Endodermal cell (in vitro differentiated cells): Measurements from ENCODE around the gene ARHGAP1. TPM values are rescaled to one million over a fixed set of nuclear protein-coding genes. Genes with fewer than 3 reads are reported as not detected.

Experiments used
- DNase-seq: peaks from one replicate; pipeline ENCODE4 v3.0.0-alpha.2; 2017
- H3K27ac ChIP-seq: 2 replicates; pipeline ENCODE4 v1.5.1; 2013; ENCODE audit warnings: mild to moderate bottlenecking, low read depth, low read length, moderate library complexity
- H3K27me3 ChIP-seq: 2 replicates; pipeline ENCODE4 v1.6.1; 2013; ENCODE audit warnings: mild to moderate bottlenecking, low read length, moderate library complexity; ENCODE audit not compliant: insufficient read depth, control insufficient read depth, poor library complexity, severe bottlenecking
- H3K36me3 ChIP-seq: 2 replicates; pipeline ENCODE4 v1.7.0; 2013; ENCODE audit warnings: mild to moderate bottlenecking, low read length, moderate library complexity; ENCODE audit not compliant: control insufficient read depth, insufficient read depth
- H3K4me1 ChIP-seq: one replicate; pipeline ENCODE4 v1.7.0; 2013; ENCODE audit warnings: low read length; ENCODE audit not compliant: control insufficient read depth, insufficient read depth
- H3K4me3 ChIP-seq: 2 replicates; pipeline ENCODE4 v1.5.1; 2013; ENCODE audit warnings: mild to moderate bottlenecking, low read length, moderate library complexity
- H3K9ac ChIP-seq: 2 replicates; pipeline ENCODE4 v1.6.1; 2013; ENCODE audit warnings: mild to moderate bottlenecking, low read length, moderate library complexity; ENCODE audit not compliant: poor library complexity, severe bottlenecking; ENCODE audit errors: extremely low read depth
- H3K9me3 ChIP-seq: 2 replicates; pipeline ENCODE4 v1.6.1; 2013; ENCODE audit warnings: mild to moderate bottlenecking, low read length, moderate library complexity; ENCODE audit not compliant: control insufficient read depth
- H3K27ac Mint-ChIP-seq: 2 replicates; pipeline ENCODE4 v1.8.0; 2020; ENCODE audit warnings: mixed read lengths
- H3K27me3 Mint-ChIP-seq: 2 replicates; pipeline ENCODE4 v1.8.0; 2021; ENCODE audit warnings: mild to moderate bottlenecking, mixed read lengths; ENCODE audit not compliant: insufficient read depth
- H3K36me3 Mint-ChIP-seq: 2 replicates; pipeline ENCODE4 v1.8.0; 2020; ENCODE audit warnings: low read depth, mixed read lengths
- H3K4me1 Mint-ChIP-seq: 2 replicates; pipeline ENCODE4 v1.8.0; 2020; ENCODE audit warnings: mixed read lengths
- H3K4me3 Mint-ChIP-seq: 2 replicates; pipeline ENCODE4 v1.8.0; 2020; ENCODE audit warnings: mild to moderate bottlenecking, moderate library complexity, mixed read lengths
- H3K9me3 Mint-ChIP-seq: 2 replicates; pipeline ENCODE4 v1.8.0; 2020; ENCODE audit warnings: mild to moderate bottlenecking, mixed read lengths
- WGBS, 2 experiments: methylation state at CpG; one replicate each; pipeline versions ENCODE4 v1.1.5 to v1.1.7; 2013; ENCODE audit warnings: missing lambda C conversion rate in 2 of 2, mixed read lengths in 1 of 2; ENCODE audit not compliant: insufficient coverage in 1 of 2, insufficient read length in 1 of 2; 5-methylcytosine and 5-hydroxymethylcytosine counted together
- total RNA-seq, 2 donors: library from RNA; stranded (reverse); fragmentation: NEBNext Ultra II Directional in 1 of 2; extraction: Animal tissue kit (Norgen Biotek cat#: 25700) in 1 of 2; gene quantifications; 2 replicates in 1 of 2; 3 replicates in 1 of 2; pipeline ENCODE4 v1.2.1, GENCODE V29; 2021
- TF ChIP-seq, protein P1 (sequence below): fragments of 200-600 bp; sonication (generic); conservative IDR thresholded peaks from 2 replicates; pipeline ENCODE4 v1.5.0; 2021; ENCODE audit warnings: antibody characterized with exemption, mild to moderate bottlenecking

The ARHGAP1 gene
- total RNA-seq, 2 donors from 2014 or later: 53.4 to 56.6 TPM

DNA sequence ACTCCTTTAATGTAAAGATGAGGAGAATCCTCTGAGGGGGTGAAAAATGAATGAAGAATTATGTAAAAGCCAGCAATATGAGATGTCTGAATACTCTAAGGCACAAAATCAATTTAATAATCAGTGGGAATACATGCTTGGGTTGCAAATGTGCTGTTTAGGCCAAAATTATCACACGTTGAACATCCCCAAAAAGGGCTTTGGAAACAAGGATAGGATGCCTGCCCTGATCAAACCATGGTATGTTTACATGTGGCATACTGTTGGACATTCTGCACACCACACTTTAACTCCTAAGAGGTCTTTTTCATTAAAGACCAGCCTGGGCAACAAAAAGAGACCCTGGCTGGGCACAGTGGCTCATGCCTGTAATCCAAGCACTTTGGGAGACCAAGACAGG lies 44.9 kb upstream of the ARHGAP1 start:
- H3K36me3 Mint-ChIP-seq: peaks cover 78% of the 10 kb centered on the region
- no peaks in the 10 kb centered on the region for H3K9me3 ChIP-seq
- peaks cover 4% of the 10 kb centered on the region for H3K4me1 Mint-ChIP-seq
- no peaks in the 10 kb centered on the region for H3K27me3 ChIP-seq
- H3K27ac ChIP-seq: no peak overlapping the region
- H3K9me3 Mint-ChIP-seq: no peaks in the 10 kb centered on the region
- no peak overlapping the region for H3K27ac Mint-ChIP-seq
- 97 to 100% methylated on average over 1 of the region's 1 CpG for WGBS, 2 experiments
- peaks cover 87% of the 10 kb centered on the region for H3K36me3 ChIP-seq
- no peak overlapping the region for H3K9ac ChIP-seq
- no peak for DNase-seq
- no peaks in the 10 kb centered on the region for H3K27me3 Mint-ChIP-seq
- H3K4me3 ChIP-seq: no peak overlapping the region
- TF ChIP-seq, protein P1, sequence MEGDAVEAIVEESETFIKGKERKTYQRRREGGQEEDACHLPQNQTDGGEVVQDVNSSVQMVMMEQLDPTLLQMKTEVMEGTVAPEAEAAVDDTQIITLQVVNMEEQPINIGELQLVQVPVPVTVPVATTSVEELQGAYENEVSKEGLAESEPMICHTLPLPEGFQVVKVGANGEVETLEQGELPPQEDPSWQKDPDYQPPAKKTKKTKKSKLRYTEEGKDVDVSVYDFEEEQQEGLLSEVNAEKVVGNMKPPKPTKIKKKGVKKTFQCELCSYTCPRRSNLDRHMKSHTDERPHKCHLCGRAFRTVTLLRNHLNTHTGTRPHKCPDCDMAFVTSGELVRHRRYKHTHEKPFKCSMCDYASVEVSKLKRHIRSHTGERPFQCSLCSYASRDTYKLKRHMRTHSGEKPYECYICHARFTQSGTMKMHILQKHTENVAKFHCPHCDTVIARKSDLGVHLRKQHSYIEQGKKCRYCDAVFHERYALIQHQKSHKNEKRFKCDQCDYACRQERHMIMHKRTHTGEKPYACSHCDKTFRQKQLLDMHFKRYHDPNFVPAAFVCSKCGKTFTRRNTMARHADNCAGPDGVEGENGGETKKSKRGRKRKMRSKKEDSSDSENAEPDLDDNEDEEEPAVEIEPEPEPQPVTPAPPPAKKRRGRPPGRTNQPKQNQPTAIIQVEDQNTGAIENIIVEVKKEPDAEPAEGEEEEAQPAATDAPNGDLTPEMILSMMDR: no peak
- H3K4me1 ChIP-seq: no peaks in the 10 kb centered on the region
- no peak overlapping the region for H3K4me3 Mint-ChIP-seq

DNA sequence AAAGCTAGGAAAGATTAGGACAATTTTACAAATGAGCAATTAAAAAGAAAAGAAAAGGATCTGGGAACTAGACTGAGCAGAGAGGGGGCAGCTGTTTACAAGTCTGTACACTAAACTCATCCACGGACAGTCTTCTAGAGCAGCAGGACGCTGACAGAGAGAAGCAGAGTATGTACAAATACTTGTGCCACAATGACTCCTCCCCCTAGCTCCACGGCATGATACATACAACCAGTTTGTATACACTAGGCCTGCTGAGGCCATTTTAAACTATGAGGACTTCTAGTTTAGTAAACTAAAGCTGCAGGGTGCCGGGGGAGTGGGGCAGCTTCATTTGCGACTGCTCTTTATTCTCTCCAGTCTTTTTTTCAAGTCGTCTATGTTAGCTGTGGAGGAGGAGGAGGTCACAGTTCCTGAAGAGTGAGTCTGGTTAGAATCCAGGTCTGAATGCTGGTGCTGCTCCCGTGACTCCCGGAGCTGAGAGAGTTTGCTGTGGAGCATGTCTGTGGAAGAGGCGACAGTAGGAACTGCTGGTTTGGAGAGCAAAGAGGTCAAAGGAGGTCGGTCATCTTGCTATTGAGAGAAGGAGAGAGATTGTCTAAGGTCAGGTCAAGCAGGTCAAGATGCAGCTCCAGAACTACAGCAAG lies 43.4 kb upstream of the ARHGAP1 start:
- Histone ChIP-seq H3K27me3 (no peaks in the 10 kb centered on the region), H3K9me3 (no peaks in the 10 kb centered on the region), H3K9ac (no peak overlapping the region), H3K4me3 (no peak overlapping the region), H3K4me1 (no peaks in the 10 kb centered on the region), H3K27ac (no peak overlapping the region), H3K36me3 (peaks cover 76% of the 10 kb centered on the region)
- TF ChIP-seq, protein P1: no peak
- Mint-ChIP-seq H3K36me3 (peaks cover 73% of the 10 kb centered on the region), H3K4me3 (no peak overlapping the region), H3K9me3 (no peaks in the 10 kb centered on the region), H3K4me1 (peaks cover 4% of the 10 kb centered on the region), H3K27ac (no peak overlapping the region), H3K27me3 (no peaks in the 10 kb centered on the region)
- no peak for DNase-seq
- 79 to 90% methylated on average over 8 to 10 of the region's 10 CpGs for WGBS, 2 experiments

DNA sequence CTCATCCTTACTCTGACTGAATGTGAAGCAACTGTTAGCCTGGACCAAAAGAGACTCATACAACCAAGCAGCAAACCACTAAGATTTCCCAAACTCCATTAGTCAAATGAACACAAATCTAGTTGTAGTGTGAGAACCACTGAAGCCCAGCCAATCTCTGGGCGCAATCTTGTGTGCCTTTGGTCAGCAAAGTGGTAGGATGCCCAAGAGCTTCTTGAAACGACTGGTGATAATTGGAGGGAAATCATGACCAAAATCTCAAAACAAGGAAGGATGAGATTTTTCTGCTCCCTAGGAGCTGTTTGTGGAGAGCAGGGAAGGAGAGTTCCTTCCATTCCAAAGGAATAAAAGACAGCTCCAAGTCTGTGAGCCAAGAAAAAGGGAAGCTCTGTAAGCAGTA lies 42.6 kb upstream of the ARHGAP1 start:
- Mint-ChIP-seq H3K4me3 (no peak overlapping the region), H3K27ac (no peak overlapping the region), H3K9me3 (no peaks in the 10 kb centered on the region), H3K27me3 (no peaks in the 10 kb centered on the region), H3K36me3 (peaks cover 70% of the 10 kb centered on the region), H3K4me1 (peaks cover 4% of the 10 kb centered on the region)
- 87 to 98% methylated on average over 2 of the region's 2 CpGs for WGBS, 2 experiments
- Histone ChIP-seq H3K36me3 (peaks cover 71% of the 10 kb centered on the region), H3K4me3 (no peak overlapping the region), H3K9ac (no peak overlapping the region), H3K9me3 (no peaks in the 10 kb centered on the region), H3K4me1 (no peaks in the 10 kb centered on the region), H3K27me3 (no peaks in the 10 kb centered on the region), H3K27ac (no peak overlapping the region)
- TF ChIP-seq, protein P1: no peak
- DNase-seq: no peak
